Hippocampal formation (tissue), 2 donors: ENCODE measurements around the gene TBCE.

Experiments used
- DNase-seq, 2 donors: peaks; one replicate each; lab custom pipeline; 2025; lab: John Stamatoyannopoulos, UW

TBCE gene

GRCh38 chr1:235367000-235367908 is at the start of gene TBCE:
Gene TBCE (plus strand): TSS chr1:235367427. CDS start chr1:235380050, 12,623 bp downstream.
- DNase-seq, result peak; percentile 89 to 96

- no peak for DNase-seq
Observed at GRCh38 chr1:235319255-235319654, 48.0 kb upstream of the TBCE start.

- no peak for DNase-seq
Observed at GRCh38 chr1:235320521-235321179, 46.6 kb upstream of the TBCE start.

GRCh38 chr1:235324296-235324695 is 42.9 kb upstream of the TBCE start:
- DNase-seq, result no peak

GRCh38 chr1:235325139-235325538 is 42.1 kb upstream of the TBCE start:
- DNase-seq, result no peak

- DNase-seq, result no peak
Observed at GRCh38 chr1:235325854-235326253, 41.4 kb upstream of the TBCE start.

GRCh38 chr1:235326719-235327558 is 40.3 kb upstream of the TBCE start:
- peak in 1 of 2 donors; percentile 28 for DNase-seq

- DNase-seq, result peak in 1 of 2 donors; percentile 79
Observed at GRCh38 chr1:235327559-235328270, 39.5 kb upstream of the TBCE start, which contains the start of gene ARID4B. Gene ARID4B (minus strand): TSS chr1:235328179. CDS start chr1:235326919, 1,260 bp downstream.

GRCh38 chr1:235328271-235329138 is 38.7 kb upstream of the TBCE start, which contains the start of gene GGPS1:
Gene GGPS1 (plus strand): TSS chr1:235328570. CDS start chr1:235335265, 6,695 bp downstream.
- peak; percentile 97 to 100 for DNase-seq

GRCh38 chr1:235329139-235329902 is 37.9 kb upstream of the TBCE start:
- peak; percentile 50 to 57 for DNase-seq

- DNase-seq, result no peak
Observed at GRCh38 chr1:235330918-235331285, 36.3 kb upstream of the TBCE start.

- DNase-seq, result no peak
Observed at GRCh38 chr1:235331401-235331800, 35.8 kb upstream of the TBCE start.

GRCh38 chr1:235336903-235337302 is 30.3 kb upstream of the TBCE start:
- DNase-seq, result no peak

- no peak for DNase-seq
Observed at GRCh38 chr1:235339746-235340145, 27.5 kb upstream of the TBCE start.

GRCh38 chr1:235341334-235341733 is 25.9 kb upstream of the TBCE start:
- DNase-seq, result no peak

- no peak for DNase-seq
Observed at GRCh38 chr1:235342039-235342438, 25.2 kb upstream of the TBCE start.

GRCh38 chr1:235342471-235342870 is 24.8 kb upstream of the TBCE start:
- no peak for DNase-seq

- no peak for DNase-seq
Observed at GRCh38 chr1:235343726-235344125, 23.5 kb upstream of the TBCE start.

- no peak for DNase-seq
Observed at GRCh38 chr1:235351441-235351840, 15.8 kb upstream of the TBCE start.

GRCh38 chr1:235351898-235352297 is 15.3 kb upstream of the TBCE start:
- no peak for DNase-seq
